D721Med (cell line): Measurements from ENCODE around the gene PDCD1.

Source experiments
- DNase-seq: peaks from one replicate; pipeline ENCODE4 v3.0.0; 2011; ENCODE audit warnings: low spot score; ENCODE audit not compliant: insufficient read length
- FAIRE-seq: peaks from 2 replicates; lab custom pipeline; 2011; peaks lifted over from hg19 to GRCh38; lab: Jason Lieb, UNC
- CTCF ChIP-seq: IDR thresholded peaks from 2 replicates; pipeline ENCODE4 v1.5.1; 2012; ENCODE audit warnings: mild to moderate bottlenecking, control low read depth; ENCODE audit not compliant: insufficient read depth; ENCODE audit errors: missing control alignments

PDCD1 gene

GRCh38 chr2:241865416-241865956 lies 6.8 kb upstream of the PDCD1 start:
- no peak for DNase-seq
- FAIRE-seq = peak; percentile 55
- no peak for TF ChIP-seq CTCF

GRCh38 chr2:241864850-241865213 lies 6.1 kb upstream of the PDCD1 start:
- no peak for FAIRE-seq
- no peak for TF ChIP-seq CTCF
- DNase-seq = no peak

- FAIRE-seq (no peak), DNase-seq (no peak)
- TF ChIP-seq CTCF = no peak
These were observed 5.6 kb upstream of the PDCD1 start for GRCh38 chr2:241864168-241864849.

GRCh38 chr2:241863536-241863954 lies 4.9 kb upstream of the PDCD1 start:
- no peak for DNase-seq
- FAIRE-seq = no peak
- no peak for TF ChIP-seq CTCF

GRCh38 chr2:241862775-241863535 lies 4.3 kb upstream of the PDCD1 start:
- DNase-seq (no peak), FAIRE-seq (no peak)
- TF ChIP-seq CTCF = no peak

- TF ChIP-seq CTCF = no peak
- FAIRE-seq = no peak
- DNase-seq = no peak
These were observed 3.4 kb upstream of the PDCD1 start for GRCh38 chr2:241862093-241862492.

GRCh38 chr2:241861264-241861663 lies 2.6 kb upstream of the PDCD1 start:
- no peak for FAIRE-seq

More at GRCh38 chr2:241861264-241861663, 2.6 kb upstream of the PDCD1 start:
- no peak for DNase-seq
- TF ChIP-seq CTCF = no peak
